Left colon (tissue), 2 donors: ENCODE measurements around the gene ACTL8. TPM values are rescaled to one million over a fixed set of nuclear protein-coding genes. Genes with fewer than 3 reads are reported as not detected.

Source experiments
- ATAC-seq: fragments of 200-7000 bp; cut with Tn5 transposase; one replicate; pipeline ENCODE4 v1.9.1; 2020; ENCODE audit warnings: mild to moderate bottlenecking, moderate library complexity
- DNase-seq, 2 donors: peaks; one replicate each; pipeline ENCODE4 v3.0.0-alpha.2; 2020
- intact Hi-C, 2 donors: fragments of 100-400 bp; cut with DNase I in 1 of 2; cut with micrococcal nuclease in 1 of 2; formaldehyde crosslinking; loops; one replicate each; pipeline versions ENCODE4 v1.11.2 to v1.14.0; 2022; cut with DNase I, micrococcal nuclease
- total RNA-seq, 2 donors: library from RNA; stranded (reverse); fragmentation: NEBNext Ultra II Directional; extraction: Animal tissue kit (Norgen Biotek cat#: 25700); gene quantifications; one replicate each; pipeline ENCODE4 v1.2.1, GENCODE V29; 2021
- donor health status: DM: no; HTN: no; CAD: no.
- donor health status: DM: yes; HTN: yes; CAD: no.

Gene ACTL8
- total RNA-seq, 2 donors from 2014 or later: 0.21 TPM; not detected in 1

DNA sequence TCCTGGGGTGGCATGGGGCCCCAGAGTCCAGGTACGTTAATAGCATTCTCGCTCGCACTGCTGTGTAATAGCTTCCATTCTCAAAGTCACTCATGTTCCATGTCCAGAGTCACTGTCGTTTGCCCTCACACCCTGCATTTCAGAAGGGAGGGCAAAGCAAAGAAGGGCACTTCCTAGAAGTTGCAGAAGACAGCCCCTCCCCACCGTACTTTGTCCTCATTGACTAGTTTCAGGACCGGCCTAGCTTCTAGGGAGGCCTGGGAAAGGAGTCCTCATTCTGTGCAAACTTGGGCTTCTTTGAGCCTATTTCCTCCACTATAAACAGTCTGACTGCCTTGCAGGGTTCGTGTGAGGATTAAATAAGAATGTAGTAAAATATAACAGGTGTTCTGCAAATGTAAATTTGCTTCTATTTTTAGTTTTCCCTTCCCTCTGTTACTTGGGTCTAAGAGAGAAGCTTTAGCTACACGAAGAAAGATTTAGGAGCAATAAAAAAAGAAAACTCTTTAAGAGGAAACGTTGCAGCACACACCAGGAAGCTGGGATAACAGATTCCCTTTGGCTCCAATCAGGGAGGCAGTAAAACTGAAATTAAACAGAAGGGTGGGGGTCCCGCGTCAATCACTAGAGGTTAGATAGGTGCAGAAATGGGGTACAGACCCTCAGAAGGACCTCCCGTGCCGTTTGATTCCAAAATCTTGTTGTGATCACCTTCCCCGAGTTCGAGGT, 40.1 kb downstream of the ACTL8 start:
- peak; percentile 94 for ATAC-seq
- DNase-seq: peak; percentile 45 to 67
- intact Hi-C loops: no loop called here

DNA sequence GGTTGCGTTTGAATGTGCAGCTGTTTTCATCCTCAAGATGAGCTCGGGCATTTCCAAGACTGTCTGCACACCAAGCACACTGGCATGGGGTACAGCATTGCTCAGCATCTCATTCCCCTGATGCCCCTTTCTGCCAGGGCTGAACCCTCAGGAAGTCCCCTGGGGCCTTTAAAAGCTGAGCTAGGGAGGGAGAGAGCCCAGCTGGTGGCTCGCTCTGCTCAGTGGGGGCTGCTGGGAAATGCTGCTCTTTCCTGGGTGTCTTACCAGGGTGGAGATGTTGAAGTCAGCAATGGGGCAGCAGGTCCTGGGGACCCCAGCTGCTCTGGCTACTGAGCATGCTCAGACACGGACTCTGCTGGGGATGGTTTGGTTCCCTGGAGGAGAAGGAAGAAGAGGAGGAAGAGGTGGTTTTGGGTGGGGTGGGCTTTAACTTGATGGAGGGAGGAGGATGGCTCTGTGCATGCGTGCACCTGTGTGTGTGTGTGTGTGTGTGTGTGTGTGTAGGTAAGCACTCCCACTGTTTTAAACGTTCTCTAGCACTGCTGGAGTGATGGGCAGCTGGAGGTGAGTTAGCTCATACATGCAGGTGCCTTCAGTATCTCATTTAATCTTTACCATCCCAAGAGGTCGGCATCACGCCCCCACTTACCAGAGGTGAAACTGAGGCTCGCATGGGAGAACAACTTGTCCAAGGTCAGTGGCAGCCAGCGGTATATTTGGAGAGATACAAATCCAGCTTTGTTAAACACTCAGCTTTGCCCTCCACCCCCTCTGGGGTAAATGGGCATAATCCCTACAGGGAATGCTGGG, 40.9 kb downstream of the ACTL8 start:
- DNase-seq (no peak), ATAC-seq (peak; percentile 7)
- intact Hi-C loops: no loop called here

DNA sequence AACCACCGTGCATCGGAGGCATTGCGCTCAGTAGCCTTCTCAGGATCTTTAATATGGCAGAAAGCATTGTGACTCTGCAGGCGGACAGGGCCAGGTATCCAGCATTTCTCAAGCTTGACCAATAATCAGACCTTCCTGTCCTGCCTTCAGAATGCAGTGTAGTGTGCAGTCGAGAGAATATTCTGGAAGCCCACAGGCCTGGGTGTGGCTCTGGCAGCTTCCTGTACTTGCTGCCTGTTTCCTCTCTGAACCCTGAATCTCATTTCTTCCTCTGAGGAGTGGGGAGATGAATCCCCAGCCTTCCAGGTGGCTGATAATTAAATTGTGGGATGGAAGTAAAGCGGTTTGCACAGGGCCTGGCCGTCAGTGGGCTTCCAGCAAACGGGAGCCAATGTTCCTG, 42.3 kb downstream of the ACTL8 start:
- ATAC-seq: no peak
- no peak for DNase-seq

DNA sequence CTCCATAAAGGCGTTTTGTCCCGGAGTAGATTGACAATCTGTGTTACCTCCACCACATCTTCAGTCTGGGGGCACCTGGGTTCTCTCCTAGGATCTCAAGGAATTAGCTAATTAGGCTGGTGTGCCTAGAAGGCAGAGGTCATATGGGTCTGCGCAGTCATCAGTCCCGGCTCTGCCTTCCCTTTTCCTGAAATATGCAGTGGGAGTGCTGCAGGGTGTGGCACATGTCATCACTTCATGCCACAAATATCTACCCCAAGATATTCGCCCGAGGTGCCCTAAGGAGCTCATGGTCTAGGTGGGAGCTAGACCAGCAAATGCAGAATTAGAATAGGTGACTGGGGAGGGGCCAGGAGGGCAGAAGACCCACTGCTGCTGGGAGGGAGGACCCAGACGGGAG, 42.9 kb downstream of the ACTL8 start:
- no peak for DNase-seq
- no peak for ATAC-seq

More for the DNA sequence above, 42.3 kb downstream of the ACTL8 start:
- intact Hi-C loops: no loop called here

DNA sequence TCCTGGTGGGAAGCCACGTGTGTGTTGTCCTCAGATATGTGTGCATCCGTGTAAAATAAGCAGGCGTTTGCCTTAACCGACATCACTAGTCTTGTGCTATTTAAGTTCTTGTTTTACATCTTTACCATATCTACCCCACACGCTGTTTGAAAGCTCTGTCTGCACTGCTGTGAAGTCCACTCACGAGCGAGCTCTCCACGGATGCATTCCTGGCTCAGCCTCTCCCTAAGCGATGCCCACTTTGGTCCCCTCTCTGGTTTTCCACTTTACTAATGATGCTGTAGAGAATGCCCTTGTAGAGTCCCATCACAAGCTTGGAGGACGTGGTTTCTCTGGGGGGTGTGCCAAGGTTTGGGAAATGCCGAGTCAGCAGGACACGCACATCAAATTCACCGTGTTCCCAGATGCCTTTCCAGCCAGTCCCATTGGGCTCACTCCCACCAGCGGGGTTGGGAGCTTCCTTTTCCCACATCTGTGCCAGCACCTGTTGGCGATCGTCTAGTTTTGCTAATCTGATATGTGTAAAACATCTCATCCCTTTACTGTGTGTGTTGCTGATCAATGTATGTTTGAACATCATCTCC, 43.8 kb downstream of the ACTL8 start:
- intact Hi-C loops: no loop called here
- DNase-seq (no peak), ATAC-seq (no peak)

More for the DNA sequence above, 42.9 kb downstream of the ACTL8 start:
- intact Hi-C loops: no loop called here

DNA sequence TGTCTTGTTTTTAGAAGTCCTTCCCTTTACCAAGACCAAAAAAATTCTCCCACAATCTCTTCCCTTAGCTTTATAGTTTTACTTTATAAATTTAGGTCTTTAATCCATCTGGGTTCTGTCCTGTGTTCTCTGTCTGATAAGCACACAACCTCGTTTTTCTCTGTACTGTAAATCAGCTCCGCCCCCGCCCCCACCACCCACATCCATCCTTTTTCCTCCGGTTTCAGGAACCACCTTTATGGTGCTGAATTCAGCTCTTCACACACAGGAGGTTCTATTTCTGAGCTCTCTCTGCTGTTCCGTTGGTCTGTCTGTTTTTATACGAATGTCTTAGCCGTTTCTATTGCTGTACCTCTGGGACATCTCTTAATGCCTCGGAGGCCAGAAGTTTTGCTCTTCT, 44.5 kb downstream of the ACTL8 start:
- DNase-seq (no peak), ATAC-seq (no peak)
- intact Hi-C loops: no loop called here

DNA sequence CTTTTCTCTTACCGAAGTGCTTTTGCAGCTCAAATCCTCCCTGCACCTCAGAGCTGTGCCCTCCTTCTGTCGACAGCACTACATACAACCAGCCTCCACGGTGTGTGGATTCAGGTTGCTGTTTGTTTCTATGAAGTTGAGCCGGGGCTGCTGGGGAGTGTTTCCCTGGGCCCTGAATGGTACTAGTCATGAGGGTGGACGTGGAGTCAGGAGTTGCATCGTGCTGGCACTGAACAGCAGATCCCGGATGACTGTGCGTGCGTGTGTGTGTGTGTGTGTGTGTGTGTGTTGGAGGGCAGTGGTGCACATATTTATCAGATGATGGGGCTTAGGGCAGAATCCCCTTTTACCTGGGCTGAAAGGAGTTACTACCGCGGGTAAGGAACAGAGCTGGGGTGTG, 47.0 kb downstream of the ACTL8 start:
- no peak for DNase-seq
- no peak for ATAC-seq
- intact Hi-C loops: no loop called here

DNA sequence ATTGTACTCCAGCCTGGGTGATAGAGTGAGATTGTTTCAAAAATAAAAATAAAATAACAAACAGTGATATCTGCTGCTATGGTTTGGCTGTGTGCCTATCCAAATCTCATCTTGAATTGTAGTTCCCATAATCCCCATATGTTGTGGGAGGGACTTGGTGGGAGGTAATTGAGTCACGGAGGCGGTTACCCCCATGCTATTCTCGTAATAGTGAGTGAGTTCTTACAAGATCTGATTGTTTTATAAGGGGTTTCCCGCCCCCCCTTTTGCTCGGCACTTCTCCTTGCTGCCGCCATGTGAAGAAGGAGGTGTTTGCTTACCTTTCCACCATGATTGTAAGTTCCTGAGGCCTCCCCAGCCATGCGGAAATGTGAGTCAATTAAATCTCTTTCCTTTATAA, 47.8 kb downstream of the ACTL8 start:
- DNase-seq: no peak
- intact Hi-C loops: no loop called here
- no peak for ATAC-seq

DNA sequence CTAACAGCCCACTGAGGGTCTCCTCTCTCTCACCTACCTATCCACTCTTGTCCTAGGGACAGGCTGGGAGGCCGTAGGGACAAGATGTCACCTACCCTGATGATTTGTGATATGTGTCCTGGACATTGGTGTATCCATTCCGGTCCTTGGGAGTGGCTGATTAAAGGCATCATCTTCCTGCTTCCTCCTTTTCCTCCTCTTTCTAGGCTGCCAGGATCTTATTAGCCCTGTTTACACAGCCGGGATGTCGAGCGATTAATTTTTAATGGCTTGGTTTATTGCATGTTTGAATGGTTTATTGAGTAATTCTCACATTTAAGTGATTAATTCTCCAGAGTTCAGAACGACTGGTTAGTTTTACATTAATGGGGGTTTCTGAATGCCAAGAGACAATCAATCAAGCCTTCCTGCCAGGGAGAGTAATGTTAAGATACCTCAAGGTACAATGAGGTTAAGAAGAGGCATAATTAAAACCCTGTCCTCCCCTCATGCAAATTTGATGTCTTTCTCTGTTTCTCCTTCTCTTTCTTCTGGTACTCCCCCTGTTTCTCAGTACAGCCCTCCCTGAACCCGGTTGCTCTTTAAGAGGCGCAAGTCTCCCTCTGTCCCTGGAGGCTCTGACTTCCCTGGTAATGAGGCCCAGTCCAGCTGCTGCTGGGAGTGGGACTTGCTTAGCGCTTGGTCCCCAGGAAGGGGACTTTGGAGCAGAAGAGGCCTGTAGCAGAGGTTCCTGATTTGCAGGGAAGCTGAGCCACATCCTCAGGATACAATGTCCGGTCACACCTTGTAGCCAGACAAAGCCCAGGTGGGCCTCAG, 50.9 kb downstream of the ACTL8 start:
- ATAC-seq (no peak), DNase-seq (no peak)
- intact Hi-C loops: no loop called here

DNA sequence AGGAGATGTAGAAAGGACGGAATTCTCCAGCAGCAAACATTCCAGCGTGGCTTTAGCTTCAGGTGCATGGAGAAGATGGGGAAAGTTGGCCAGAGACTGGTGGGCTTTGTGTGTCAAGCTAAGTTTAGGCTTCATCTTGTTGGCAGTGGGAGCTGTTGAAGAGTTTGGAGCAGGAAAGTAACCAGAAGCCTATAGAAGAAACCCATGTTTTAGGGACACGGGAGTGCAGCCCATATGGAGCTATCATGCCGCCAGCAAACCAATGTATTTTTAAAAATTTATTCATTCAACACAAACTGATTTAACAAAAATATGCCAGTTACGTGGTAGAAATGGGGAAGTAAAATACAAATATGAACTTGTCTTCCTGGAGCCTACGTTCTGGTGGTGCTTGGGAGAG, 53.7 kb downstream of the ACTL8 start:
- no peak for DNase-seq
- ATAC-seq: no peak
- intact Hi-C loops: no loop called here

DNA sequence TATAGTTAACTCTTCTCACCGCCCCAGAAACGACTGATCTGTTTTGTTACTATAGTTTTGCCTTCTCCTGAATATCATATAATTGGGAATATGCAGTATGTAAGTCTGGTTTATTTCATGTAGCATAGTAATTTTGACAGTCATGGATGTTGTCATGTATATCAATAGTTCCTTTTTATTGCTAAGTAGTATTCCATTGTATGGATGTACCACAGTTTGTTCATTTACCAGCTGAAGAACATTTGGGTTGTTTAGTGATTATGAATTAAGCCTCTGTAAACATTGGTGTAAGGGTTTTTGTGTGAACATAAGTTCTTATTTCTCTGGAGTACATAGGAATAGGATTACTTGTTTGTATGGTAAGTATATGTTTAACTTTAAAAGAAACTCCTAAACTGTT, 55.5 kb downstream of the ACTL8 start:
- DNase-seq: no peak
- intact Hi-C loops: no loop called here
- no peak for ATAC-seq

DNA sequence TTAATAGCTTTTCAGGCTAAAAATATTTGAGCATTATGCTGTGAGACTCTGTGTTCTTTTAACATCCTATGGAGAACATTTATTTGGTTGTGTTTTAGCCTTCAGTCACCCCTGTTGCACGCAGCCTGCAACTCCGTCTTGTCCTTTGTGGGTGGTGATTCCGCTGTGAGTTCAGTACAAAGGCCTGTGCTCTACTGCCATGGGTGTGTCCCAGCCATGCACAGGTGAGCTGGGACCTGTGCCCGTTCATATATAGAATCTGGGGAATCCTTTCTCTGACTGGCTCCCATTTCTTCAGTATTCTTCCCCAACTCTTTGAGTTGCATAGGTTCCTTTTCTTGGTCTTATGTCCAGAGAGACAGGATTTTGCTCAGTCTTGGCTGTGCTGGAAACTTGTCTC, 61.4 kb downstream of the ACTL8 start:
- intact Hi-C loops: no loop called here
- DNase-seq (peak in 1 of 2 donors; percentile 33), ATAC-seq (peak; percentile 99)

DNA sequence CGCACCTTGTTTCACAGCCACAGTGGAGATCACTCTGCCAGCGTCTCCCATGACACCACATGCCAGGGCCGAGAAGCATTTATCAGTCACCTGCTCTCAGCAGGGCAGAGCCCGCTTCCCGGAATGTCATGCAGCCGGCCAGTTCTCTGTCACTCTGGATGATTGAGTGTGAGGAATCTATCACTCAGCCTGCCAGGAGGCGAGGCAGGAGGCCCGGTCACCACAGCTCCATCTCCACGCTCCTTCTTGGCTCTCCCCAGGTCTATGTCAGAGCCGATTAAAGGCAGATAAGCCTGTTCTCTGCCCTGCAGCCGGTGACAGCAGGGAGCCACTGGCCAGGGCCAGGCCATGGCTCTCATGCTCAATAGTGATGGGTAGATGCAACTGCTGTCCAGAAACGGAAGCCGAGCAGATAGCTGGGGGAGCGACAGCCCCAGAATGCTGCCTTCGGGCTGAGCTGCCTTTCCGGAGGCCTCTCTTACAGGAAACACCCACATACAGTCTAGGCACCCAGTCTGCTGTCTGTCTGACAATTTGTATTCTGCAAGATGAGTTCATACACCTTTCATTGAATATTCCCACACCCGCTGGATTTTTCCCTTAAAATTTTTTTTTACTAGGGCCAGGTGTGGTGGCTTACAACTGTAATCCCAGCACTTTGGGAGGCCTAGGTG, 64.1 kb downstream of the ACTL8 start:
- ATAC-seq: no peak
- no peak for DNase-seq
- intact Hi-C loops: no loop called here

DNA sequence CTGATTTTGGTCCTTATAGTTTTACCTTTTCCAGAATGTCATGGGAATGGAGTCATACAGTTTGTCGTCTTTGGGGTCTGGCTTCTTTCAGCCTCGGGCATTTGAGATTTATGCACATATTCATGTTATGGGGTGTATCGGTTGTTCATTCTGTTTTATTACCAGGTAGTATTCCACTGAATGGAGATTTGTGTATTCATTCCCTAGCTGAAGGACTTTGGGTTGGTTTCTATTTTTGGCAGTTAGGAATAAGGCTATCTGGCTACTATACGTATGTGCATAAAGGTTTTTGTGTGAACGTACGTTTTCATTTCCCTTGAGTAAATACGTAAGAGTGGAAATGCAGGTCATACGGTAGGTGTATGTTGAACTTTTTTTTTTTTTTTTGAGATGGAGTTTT, 65.1 kb downstream of the ACTL8 start:
- ATAC-seq (no peak), DNase-seq (no peak)
- intact Hi-C loops: no loop called here

DNA sequence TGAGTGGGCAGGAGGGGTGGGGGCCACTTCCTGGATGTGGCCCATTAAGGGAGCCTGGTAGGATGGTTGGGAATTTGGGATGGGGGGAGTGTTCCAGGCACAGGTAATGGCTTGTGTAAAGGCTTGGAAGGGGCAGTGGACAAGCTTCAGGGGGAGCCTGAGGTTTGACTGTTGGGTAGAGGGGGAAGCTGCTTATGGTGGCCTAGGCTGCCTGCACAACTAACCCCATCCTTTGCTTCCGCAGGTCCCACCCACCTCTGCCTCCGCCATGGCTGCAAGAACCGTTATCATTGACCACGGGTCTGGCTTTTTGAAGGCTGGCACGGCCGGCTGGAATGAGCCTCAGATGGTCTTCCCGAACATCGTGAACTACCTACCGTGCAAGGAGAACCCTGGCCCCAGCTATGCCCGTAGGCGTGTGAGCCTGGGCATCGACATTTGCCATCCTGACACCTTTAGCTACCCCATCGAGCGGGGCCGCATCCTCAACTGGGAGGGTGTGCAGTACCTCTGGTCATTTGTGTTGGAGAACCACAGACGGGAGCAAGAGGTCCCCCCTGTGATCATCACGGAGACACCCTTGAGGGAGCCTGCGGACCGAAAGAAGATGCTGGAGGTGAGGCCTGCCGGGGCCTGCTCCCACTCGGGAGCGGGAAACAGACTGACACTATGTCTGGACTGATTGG, 67.8 kb downstream of the ACTL8 start:
- ATAC-seq (no peak), DNase-seq (no peak)
- intact Hi-C loops: no loop called here

DNA sequence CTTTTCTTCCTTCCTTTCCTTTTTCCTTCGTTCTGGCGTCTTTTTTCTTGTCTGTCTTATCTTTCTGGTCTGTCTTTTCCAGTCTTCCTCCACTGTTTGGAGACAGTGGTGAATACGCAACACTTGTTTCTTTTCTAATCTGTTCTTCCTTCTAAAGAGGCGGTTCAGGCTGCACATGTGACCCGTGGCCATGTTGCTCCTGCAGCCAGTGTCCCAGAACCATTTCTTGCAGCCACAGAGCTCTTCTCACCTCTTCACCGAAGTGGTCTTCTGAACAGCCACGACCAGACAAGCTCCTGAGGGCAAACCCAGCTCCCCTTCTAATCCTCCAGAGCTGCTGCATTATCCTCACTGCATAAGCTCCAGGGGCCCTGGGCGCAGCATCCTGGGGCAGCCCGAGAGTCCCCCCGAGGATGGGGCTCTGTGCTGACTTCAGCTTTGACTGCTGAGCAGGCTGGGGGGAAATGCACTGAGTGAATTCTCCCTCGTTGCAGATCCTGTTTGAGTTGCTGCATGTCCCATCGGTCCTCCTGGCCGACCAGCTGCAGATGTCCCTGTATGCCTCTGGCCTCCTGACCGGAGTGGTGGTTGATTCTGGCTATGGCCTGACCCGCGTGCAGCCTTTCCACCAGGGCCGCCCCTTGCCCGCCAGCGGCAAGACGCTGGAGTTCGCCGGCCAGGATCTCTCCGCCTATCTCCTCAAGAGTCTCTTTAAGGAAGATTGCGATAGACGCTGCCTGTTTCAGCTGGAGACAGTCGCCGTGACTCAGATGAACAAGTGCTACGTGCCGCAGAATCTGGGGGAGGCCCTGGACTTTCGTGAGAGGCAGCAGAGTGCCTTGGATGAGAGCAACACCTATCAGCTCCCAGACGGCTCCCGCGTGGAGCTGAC, 70.4 kb downstream of the ACTL8 start:
- no peak for ATAC-seq
- intact Hi-C loops: no loop called here
- DNase-seq: no peak

DNA sequence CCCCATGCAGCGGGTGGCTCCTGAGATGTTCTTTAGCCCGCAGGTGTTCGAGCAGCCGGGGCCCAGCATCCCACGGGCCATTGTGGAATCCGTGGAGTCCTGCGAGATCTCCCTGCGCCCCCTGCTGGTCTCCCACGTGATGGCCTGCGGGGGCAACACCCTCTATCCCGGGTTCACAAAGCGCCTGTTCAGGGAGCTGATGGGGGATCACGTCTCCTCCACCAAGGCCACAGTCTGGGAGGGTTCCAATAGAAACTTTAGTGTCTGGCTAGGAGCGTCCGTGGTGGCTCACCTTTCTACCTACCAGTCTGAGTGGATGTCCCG, 71.0 kb downstream of the ACTL8 start:
- intact Hi-C loops: no loop called here
- ATAC-seq (peak; percentile 83), DNase-seq (peak in 1 of 2 donors; percentile 75)
